SU-DHL-6 (cell line): ENCODE data around the gene KCNJ9.

Experiments used
- EZH2phosphoT487 ChIP-seq: fragments of 200-600 bp; sonication (generic), shearing (Covaris generic); conservative IDR thresholded peaks from 2 replicates; pipeline ENCODE4 v1.6.1; 2018; ENCODE audit warnings: mild to moderate bottlenecking, antibody characterized with exemption, low read length, moderate library complexity, mixed read lengths
- TF ChIP-seq, protein P1 (sequence below): fragments of 200-600 bp; sonication (generic); IDR thresholded peaks from one replicate; pipeline ENCODE4 v1.5.1; 2017; ENCODE audit warnings: antibody characterized with exemption, mild to moderate bottlenecking, low read length, moderate library complexity; ENCODE audit not compliant: insufficient read depth, poor library complexity, severe bottlenecking

- TF ChIP-seq, protein P1, sequence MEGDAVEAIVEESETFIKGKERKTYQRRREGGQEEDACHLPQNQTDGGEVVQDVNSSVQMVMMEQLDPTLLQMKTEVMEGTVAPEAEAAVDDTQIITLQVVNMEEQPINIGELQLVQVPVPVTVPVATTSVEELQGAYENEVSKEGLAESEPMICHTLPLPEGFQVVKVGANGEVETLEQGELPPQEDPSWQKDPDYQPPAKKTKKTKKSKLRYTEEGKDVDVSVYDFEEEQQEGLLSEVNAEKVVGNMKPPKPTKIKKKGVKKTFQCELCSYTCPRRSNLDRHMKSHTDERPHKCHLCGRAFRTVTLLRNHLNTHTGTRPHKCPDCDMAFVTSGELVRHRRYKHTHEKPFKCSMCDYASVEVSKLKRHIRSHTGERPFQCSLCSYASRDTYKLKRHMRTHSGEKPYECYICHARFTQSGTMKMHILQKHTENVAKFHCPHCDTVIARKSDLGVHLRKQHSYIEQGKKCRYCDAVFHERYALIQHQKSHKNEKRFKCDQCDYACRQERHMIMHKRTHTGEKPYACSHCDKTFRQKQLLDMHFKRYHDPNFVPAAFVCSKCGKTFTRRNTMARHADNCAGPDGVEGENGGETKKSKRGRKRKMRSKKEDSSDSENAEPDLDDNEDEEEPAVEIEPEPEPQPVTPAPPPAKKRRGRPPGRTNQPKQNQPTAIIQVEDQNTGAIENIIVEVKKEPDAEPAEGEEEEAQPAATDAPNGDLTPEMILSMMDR = no peak
- no peak for TF ChIP-seq EZH2phosphoT487
These were observed 52.8 kb downstream of the KCNJ9 start for GRCh38 chr1:160133990-160134770.
